Prostate gland (tissue), 2 donors: Measurements from ENCODE around the gene GALNTL6.

ENCODE experiments used
- CTCF ChIP-seq, 4 experiments: fragments of 200-600 bp in 2 of 4; fragments of 450-650 bp in 2 of 4; sonication (generic) in 2 of 4; IDR thresholded peaks; 1 replicate in 3 of 4; 2 replicates in 1 of 4; pipeline ENCODE4 v1.5.1; 2016 to 2019; ENCODE audit warnings: antibody characterized with exemption in 4 of 4, mild to moderate bottlenecking in 2 of 4, moderate library complexity in 2 of 4
- POLR2A ChIP-seq: fragments of 450-650 bp; IDR thresholded peaks from one replicate; pipeline ENCODE4 v1.6.1; 2016; ENCODE audit warnings: antibody characterized with exemption, mild to moderate bottlenecking

GRCh38 chr4:172758586-172759340, 945.6 kb downstream of the GALNTL6 start:
- TF ChIP-seq CTCF (IDR thresholded peaks at IDR 0.05) (no peak), POLR2A (no peak)
